SU-DHL-6 (cell line): ENCODE results near the gene MPP1.

ENCODE experiments used
- H2AFZ ChIP-seq: fragments of 200-600 bp; sonication (generic); 2 replicates; pipeline ENCODE4 v1.6.1; 2014; ENCODE audit warnings: low read depth, mild to moderate bottlenecking, moderate library complexity, mixed read lengths, antibody characterized with exemption, low read length; ENCODE audit not compliant: severe bottlenecking
- H3F3A ChIP-seq: fragments of 200-600 bp; shearing (Covaris generic); 2 replicates; pipeline ENCODE4 v1.6.0; 2016; ENCODE audit warnings: antibody characterized with exemption, mild to moderate bottlenecking; ENCODE audit not compliant: insufficient read depth
- H3K27ac ChIP-seq: fragments of 200-600 bp; sonication (generic); 2 replicates; pipeline ENCODE4 v1.5.1; 2016; ENCODE audit warnings: low read depth, mild to moderate bottlenecking, low read length, moderate library complexity, mixed read lengths
- H3K27me3 ChIP-seq: fragments of 200-600 bp; sonication (generic), shearing (Covaris generic); 2 replicates; pipeline ENCODE4 v1.6.0; 2014; ENCODE audit warnings: mild to moderate bottlenecking, low read length
- H3K36me3 ChIP-seq: fragments of 200-600 bp; sonication (generic); 2 replicates; pipeline ENCODE4 v1.6.1; 2014; ENCODE audit warnings: mild to moderate bottlenecking, low read length, mixed read lengths
- H3K4me2 ChIP-seq: fragments of 300-600, 200-600 bp; shearing (Covaris generic), sonication (generic); 2 replicates; pipeline ENCODE4 v1.6.0; 2014; ENCODE audit warnings: low read length, low read depth, mild to moderate bottlenecking; ENCODE audit not compliant: poor library complexity, severe bottlenecking
- H3K4me3 ChIP-seq: fragments of 200-600 bp; sonication (generic); 2 replicates; pipeline ENCODE4 v1.5.1; 2014; ENCODE audit warnings: antibody characterized with exemption, low read length, mild to moderate bottlenecking, mixed read lengths; ENCODE audit not compliant: insufficient read depth, poor library complexity, severe bottlenecking
- H3K79me2 ChIP-seq: fragments of 200-600 bp; sonication (generic); 2 replicates; pipeline ENCODE4 v1.6.1; 2014; ENCODE audit warnings: mild to moderate bottlenecking, low read length, moderate library complexity; ENCODE audit not compliant: insufficient read depth
- H3K9ac ChIP-seq: fragments of 200-600 bp; sonication (generic); 2 replicates; pipeline ENCODE4 v1.7.0; 2014; ENCODE audit warnings: mild to moderate bottlenecking, low read length
- H3K9me2 ChIP-seq: fragments of 200-600 bp; sonication (generic); replicated peaks from 2 replicates; pipeline ENCODE4 v1.6.1; 2014; ENCODE audit warnings: low read length; ENCODE audit not compliant: insufficient read depth
- H3K9me3 ChIP-seq: fragments of 200-600 bp; sonication (generic); 2 replicates; pipeline ENCODE4 v1.6.1; 2014; ENCODE audit warnings: low read length, mixed read lengths; ENCODE audit not compliant: insufficient read depth
- H4K20me1 ChIP-seq: fragments of 200-600 bp; sonication (generic); 2 replicates; pipeline ENCODE4 v1.6.1; 2014; ENCODE audit warnings: low read depth, mild to moderate bottlenecking, antibody characterized with exemption, low read length, moderate library complexity, mixed read lengths
- EZH2phosphoT487 ChIP-seq: fragments of 200-600 bp; sonication (generic), shearing (Covaris generic); conservative IDR thresholded peaks from 2 replicates; pipeline ENCODE4 v1.6.1; 2018; ENCODE audit warnings: mild to moderate bottlenecking, antibody characterized with exemption, low read length, moderate library complexity, mixed read lengths
- TF ChIP-seq, protein P1 (sequence below): fragments of 200-600 bp; sonication (generic); IDR thresholded peaks from one replicate; pipeline ENCODE4 v1.5.1; 2017; ENCODE audit warnings: antibody characterized with exemption, mild to moderate bottlenecking, low read length, moderate library complexity; ENCODE audit not compliant: insufficient read depth, poor library complexity, severe bottlenecking

MPP1 gene

DNA sequence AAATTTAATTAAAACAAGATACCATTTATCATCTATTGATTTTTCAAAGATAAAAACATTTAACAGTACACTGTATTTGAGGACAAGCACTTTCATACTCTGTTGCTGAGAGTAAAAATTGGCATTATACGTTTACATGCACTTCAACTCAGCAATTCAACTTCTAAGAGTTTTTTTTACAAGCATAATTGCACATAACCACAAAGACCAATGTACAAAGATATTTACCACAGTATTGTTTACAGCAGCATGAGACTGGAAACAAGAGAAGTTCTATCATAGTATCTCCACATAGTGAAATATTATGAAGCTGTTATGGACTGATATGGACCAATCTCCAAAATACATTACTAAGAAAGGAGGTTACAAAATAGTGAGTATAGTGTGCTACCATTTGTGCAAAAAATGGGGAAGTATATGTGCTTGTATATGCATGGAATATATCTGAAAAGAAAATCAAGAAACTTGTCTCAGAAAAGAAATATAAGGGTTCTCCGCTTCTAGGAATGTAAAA is 65.3 kb downstream of the MPP1 start:
- no peak overlapping the region for H3K4me3 ChIP-seq
- H3K9ac ChIP-seq, result no peak overlapping the region
- TF ChIP-seq EZH2phosphoT487, result no peak
- TF ChIP-seq, protein P1, sequence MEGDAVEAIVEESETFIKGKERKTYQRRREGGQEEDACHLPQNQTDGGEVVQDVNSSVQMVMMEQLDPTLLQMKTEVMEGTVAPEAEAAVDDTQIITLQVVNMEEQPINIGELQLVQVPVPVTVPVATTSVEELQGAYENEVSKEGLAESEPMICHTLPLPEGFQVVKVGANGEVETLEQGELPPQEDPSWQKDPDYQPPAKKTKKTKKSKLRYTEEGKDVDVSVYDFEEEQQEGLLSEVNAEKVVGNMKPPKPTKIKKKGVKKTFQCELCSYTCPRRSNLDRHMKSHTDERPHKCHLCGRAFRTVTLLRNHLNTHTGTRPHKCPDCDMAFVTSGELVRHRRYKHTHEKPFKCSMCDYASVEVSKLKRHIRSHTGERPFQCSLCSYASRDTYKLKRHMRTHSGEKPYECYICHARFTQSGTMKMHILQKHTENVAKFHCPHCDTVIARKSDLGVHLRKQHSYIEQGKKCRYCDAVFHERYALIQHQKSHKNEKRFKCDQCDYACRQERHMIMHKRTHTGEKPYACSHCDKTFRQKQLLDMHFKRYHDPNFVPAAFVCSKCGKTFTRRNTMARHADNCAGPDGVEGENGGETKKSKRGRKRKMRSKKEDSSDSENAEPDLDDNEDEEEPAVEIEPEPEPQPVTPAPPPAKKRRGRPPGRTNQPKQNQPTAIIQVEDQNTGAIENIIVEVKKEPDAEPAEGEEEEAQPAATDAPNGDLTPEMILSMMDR, result no peak
- no peak overlapping the region for H2AFZ ChIP-seq
- H3K27me3 ChIP-seq, result no peaks in the 10 kb centered on the region
- H3K36me3 ChIP-seq, result no peaks in the 10 kb centered on the region
- no peaks in the 10 kb centered on the region for H3K9me3 ChIP-seq
- H3K27ac ChIP-seq, result no peak overlapping the region
- H3K4me2 ChIP-seq, result no peak overlapping the region
- no peaks in the 10 kb centered on the region for H3F3A ChIP-seq
- H4K20me1 ChIP-seq, result no peaks in the 10 kb centered on the region
- H3K79me2 ChIP-seq, result no peaks in the 10 kb centered on the region
- H3K9me2 ChIP-seq, result no peaks in the 10 kb centered on the region

DNA sequence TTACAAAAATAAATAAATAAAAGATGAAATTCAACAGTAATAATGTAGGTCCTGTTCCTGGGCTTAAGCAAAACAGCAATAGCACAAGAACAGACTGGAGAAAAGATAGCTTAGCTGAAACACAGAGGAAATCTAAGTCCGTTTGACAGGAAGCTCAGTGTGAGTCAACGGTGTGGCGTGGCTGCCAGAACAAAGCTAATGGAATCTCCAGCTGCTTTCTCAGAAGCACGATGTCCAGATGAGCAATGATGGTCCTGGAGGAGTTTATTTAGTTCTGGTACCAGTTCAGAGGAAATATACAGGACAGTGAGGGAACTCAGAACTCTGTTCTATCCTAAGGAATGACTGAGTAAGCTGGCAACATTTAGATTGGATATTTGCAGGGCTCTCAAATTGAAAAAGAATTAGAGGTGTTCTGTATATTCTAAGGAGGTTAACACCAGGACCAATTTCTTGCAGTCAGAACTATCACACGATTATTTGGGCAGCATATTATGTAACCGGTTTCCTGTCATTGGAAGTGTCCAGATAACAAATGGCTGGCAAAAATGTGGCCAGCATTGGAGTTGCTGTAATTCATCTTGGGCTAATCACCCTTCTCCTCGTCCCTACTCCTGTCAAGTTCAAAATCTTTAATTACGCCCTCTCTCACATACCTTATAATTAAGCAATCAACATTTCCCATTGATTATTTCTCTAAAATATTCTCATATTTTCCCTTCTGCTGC is 67.1 kb downstream of the MPP1 start:
- no peaks in the 10 kb centered on the region for H3K27me3 ChIP-seq
- H3K79me2 ChIP-seq, result no peaks in the 10 kb centered on the region
- TF ChIP-seq, protein P1, result no peak
- TF ChIP-seq EZH2phosphoT487, result no peak
- H3K9ac ChIP-seq, result no peak overlapping the region
- no peaks in the 10 kb centered on the region for H4K20me1 ChIP-seq
- no peak overlapping the region for H2AFZ ChIP-seq
- no peaks in the 10 kb centered on the region for H3F3A ChIP-seq
- H3K4me3 ChIP-seq, result no peak overlapping the region
- H3K27ac ChIP-seq, result no peak overlapping the region
- H3K9me3 ChIP-seq, result no peaks in the 10 kb centered on the region
- no peak overlapping the region for H3K4me2 ChIP-seq
- no peaks in the 10 kb centered on the region for H3K9me2 ChIP-seq
- H3K36me3 ChIP-seq, result no peaks in the 10 kb centered on the region

DNA sequence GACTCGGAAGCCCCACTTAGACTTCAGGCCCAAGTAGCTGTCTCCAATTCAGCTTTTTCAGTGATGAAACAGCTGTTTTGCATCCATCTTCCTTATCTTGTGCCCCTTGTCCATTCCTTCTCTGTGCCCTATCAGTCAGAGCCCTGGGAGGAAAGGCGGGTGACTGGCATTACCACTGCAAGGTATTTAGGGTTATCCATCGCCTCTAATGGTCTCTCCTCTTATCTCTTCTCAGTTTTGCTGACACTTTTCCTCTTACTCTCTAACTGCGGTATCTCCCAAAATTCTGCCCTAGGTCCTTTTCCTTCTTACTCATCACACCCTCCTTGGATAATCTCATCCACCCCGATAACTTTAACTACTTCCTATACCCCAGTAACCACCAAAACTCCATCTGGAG is 68.1 kb downstream of the MPP1 start:
- Histone ChIP-seq H3K9ac (no peak overlapping the region), H4K20me1 (no peaks in the 10 kb centered on the region), H2AFZ (no peak overlapping the region), H3K4me2 (no peak overlapping the region), H3K9me2 (no peaks in the 10 kb centered on the region), H3F3A (no peaks in the 10 kb centered on the region), H3K79me2 (no peaks in the 10 kb centered on the region), H3K9me3 (no peaks in the 10 kb centered on the region), H3K4me3 (no peak overlapping the region), H3K27me3 (no peaks in the 10 kb centered on the region), H3K27ac (no peak overlapping the region), H3K36me3 (no peaks in the 10 kb centered on the region)
- TF ChIP-seq, protein P1, result no peak
